Gastrocnemius medialis (tissue), 4 donors: ENCODE measurements around the gene DTD1. TPM values are rescaled to one million over a fixed set of nuclear protein-coding genes. Genes with fewer than 3 reads are reported as not detected.

Experiments used
- ATAC-seq, 2 donors: fragments of 150-250 bp; one replicate each; pipeline ENCODE4 v1.9.1; 2016
- DNase-seq, 2 donors: peaks; one replicate each; pipeline ENCODE4 v3.0.0-alpha.2; 2019
- H3K27ac ChIP-seq, 4 donors: fragments of 200-600 bp; sonication (generic); 1 replicate in 1 of 4; 2 replicates in 3 of 4; pipeline ENCODE4 v1.5.1; 2016 to 2018; ENCODE audit warnings: mild to moderate bottlenecking in 2 of 4, moderate library complexity in 1 of 4
- H3K27me3 ChIP-seq, 3 donors: fragments of 200-600 bp; sonication (generic) in 2 of 3; 1 replicate in 1 of 3; 2 replicates in 2 of 3; pipeline versions ENCODE4 v1.5.1 to v1.6.0; 2016 to 2019; ENCODE audit warnings: mild to moderate bottlenecking in 1 of 3, moderate library complexity in 1 of 3
- H3K36me3 ChIP-seq, 2 donors: fragments of 200-600 bp; sonication (generic) in 1 of 2; one replicate each; pipeline ENCODE4 v1.5.1; 2017 to 2018
- H3K4me1 ChIP-seq, 2 donors: fragments of 200-600 bp; sonication (generic) in 1 of 2; one replicate each; pipeline ENCODE4 v1.5.1; 2016 to 2017; ENCODE audit warnings: mild to moderate bottlenecking in 2 of 2
- H3K4me3 ChIP-seq, 4 donors: fragments of 200-600 bp; sonication (generic) in 3 of 4; 1 replicate in 1 of 4; 2 replicates in 3 of 4; pipeline ENCODE4 v1.5.1; 2016 to 2019; ENCODE audit warnings: mild to moderate bottlenecking in 2 of 4
- H3K9me3 ChIP-seq, 3 donors: fragments of 200-600 bp; sonication (generic) in 2 of 3; 1 replicate in 1 of 3; 2 replicates in 2 of 3; pipeline ENCODE4 v1.5.1; 2016 to 2019
- POLR2A ChIP-seq, 2 donors: fragments of 450-650 bp; IDR thresholded peaks; one replicate each; pipeline ENCODE4 v1.6.1; 2017; ENCODE audit warnings: antibody characterized with exemption in 2 of 2, mild to moderate bottlenecking in 2 of 2, moderate library complexity in 2 of 2
- in situ Hi-C, 4 donors: fragments of 200-750 bp; cut with MboI; loops; one replicate each; pipeline versions ENCODE4 v1.15.0 to v1.8.0; 2017; ENCODE audit warnings: low sequenced_read_pairs in 4 of 4
- intact Hi-C: fragments of 100-400 bp; cut with DNase I; formaldehyde crosslinking; loops from one replicate; pipeline ENCODE4 v1.15.1; 2023; ENCODE audit warnings: low total_unique reads
- total RNA-seq, 4 donors: library from RNA; depleted of rRNA; stranded (reverse); fragments of >200 nt; gene quantifications; one replicate each; pipeline versions ENCODE4 v1.1.0 to v1.2.3, GENCODE V29; 2016
- TF ChIP-seq, protein P1 (sequence below), 5 experiments: fragments of 450-650 bp in 3 of 5; fragments of 200-600 bp in 2 of 5; sonication (generic) in 2 of 5; IDR thresholded peaks in 4 of 5; conservative IDR thresholded peaks in 1 of 5; 1 replicate in 4 of 5; 2 replicates in 1 of 5; pipeline ENCODE4 v1.5.1; 2016 to 2019; ENCODE audit warnings: antibody characterized with exemption in 5 of 5, mild to moderate bottlenecking in 3 of 5, moderate library complexity in 3 of 5

DTD1 gene
- total RNA-seq, 4 donors from 2014 or later: 18.0 to 33.0 (median 26.5) TPM

DNA sequence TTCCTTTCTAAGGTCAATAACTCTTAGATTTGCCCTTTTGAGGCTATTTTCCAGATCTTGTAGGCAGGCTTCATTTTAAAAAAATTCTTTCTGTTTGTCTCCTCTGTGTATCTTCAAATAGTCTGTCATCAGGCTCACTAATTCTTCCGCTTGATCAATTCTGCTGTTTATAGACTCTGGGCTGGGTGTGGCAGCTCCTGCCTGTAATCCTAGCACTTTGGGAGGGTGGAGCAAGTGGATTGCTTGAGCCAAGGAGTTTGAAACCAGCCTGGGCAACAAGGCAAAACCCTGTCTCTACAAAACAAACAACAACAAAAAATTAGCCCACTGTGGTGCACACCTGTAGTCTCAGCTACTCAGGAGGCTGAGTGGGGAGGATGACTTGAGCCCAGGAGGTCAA, 185.7 kb downstream of the DTD1 start:
- Histone ChIP-seq H3K9me3 (no peaks in the 10 kb centered on the region), H3K4me3 (no peak overlapping the region), H3K4me1 (no peaks in the 10 kb centered on the region), H3K27me3 (no peaks in the 10 kb centered on the region), H3K36me3 (no peaks in the 10 kb centered on the region), H3K27ac (no peak overlapping the region)
- in situ Hi-C loops: no loop called here
- no peak for DNase-seq
- TF ChIP-seq, protein P1, sequence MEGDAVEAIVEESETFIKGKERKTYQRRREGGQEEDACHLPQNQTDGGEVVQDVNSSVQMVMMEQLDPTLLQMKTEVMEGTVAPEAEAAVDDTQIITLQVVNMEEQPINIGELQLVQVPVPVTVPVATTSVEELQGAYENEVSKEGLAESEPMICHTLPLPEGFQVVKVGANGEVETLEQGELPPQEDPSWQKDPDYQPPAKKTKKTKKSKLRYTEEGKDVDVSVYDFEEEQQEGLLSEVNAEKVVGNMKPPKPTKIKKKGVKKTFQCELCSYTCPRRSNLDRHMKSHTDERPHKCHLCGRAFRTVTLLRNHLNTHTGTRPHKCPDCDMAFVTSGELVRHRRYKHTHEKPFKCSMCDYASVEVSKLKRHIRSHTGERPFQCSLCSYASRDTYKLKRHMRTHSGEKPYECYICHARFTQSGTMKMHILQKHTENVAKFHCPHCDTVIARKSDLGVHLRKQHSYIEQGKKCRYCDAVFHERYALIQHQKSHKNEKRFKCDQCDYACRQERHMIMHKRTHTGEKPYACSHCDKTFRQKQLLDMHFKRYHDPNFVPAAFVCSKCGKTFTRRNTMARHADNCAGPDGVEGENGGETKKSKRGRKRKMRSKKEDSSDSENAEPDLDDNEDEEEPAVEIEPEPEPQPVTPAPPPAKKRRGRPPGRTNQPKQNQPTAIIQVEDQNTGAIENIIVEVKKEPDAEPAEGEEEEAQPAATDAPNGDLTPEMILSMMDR (IDR thresholded peaks at IDR 0.05 in 4 of 5, conservative IDR thresholded peaks at IDR 0.05 in 1 of 5): no peak
- no peak for TF ChIP-seq POLR2A (IDR thresholded peaks at IDR 0.05)
- intact Hi-C loops: no loop called here
- ATAC-seq: no peak

DNA sequence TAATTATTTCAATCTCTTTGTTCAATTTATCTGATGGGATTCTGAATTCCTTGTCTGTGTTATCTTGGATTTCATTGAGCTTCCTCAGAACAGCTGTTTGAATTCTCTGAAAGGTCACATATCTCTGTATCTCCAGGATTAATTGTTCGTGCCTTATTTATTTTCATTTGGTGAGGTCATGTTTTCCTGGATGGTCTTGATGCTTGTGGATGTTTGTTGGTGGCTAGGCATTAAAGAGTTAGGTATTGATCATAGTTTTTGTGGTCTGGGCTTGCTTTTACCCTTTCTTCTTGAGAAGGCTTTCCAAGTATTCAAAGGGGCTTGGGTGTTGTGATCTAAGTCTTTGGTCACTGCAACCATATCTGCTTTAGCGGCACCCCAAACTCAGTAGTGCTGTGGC, 186.4 kb downstream of the DTD1 start:
- Histone ChIP-seq H3K4me1 (no peaks in the 10 kb centered on the region), H3K27me3 (no peaks in the 10 kb centered on the region), H3K4me3 (no peak overlapping the region), H3K27ac (no peak overlapping the region), H3K36me3 (no peaks in the 10 kb centered on the region), H3K9me3 (no peaks in the 10 kb centered on the region)
- no peak for TF ChIP-seq POLR2A (IDR thresholded peaks at IDR 0.05)
- TF ChIP-seq, protein P1 (IDR thresholded peaks at IDR 0.05 in 4 of 5, conservative IDR thresholded peaks at IDR 0.05 in 1 of 5): no peak
- ATAC-seq (no peak), DNase-seq (no peak)
- intact Hi-C loops (no loop called here), in situ Hi-C loops (no loop called here)

DNA sequence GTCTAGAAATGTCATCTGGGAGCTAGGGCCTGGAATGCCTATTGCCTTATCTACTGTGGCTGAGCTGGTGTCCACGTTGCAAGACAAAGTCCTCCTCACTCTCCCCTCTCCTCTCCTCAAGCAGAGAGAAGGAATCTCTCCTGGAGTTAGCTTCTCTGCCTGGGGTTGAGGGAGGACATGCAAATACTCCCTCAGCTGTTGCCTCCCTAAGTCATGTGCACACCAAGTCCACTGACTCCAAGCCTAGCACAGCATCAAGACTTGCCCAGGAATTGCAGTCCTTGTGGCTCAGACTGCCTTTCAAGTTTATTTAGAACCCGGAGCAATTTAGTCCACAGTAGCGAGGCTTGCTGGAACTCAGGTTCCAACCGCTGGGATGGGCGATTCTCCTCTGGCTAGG, 187.8 kb downstream of the DTD1 start:
- intact Hi-C loops (no loop called here), in situ Hi-C loops (loop anchor here in 3 of 4 donors (25.0 kb wide), 2 partner anchors 188 to 488 kb away; partner anchors contain the start of genes ZNF133 (in 3 of the 3) and DTD1 (in 1 of the 3))
- H3K9me3 ChIP-seq: no peaks in the 10 kb centered on the region
- ATAC-seq (no peak), DNase-seq (no peak)
- TF ChIP-seq, protein P1 (IDR thresholded peaks at IDR 0.05 in 4 of 5, conservative IDR thresholded peaks at IDR 0.05 in 1 of 5): no peak
- TF ChIP-seq POLR2A (IDR thresholded peaks at IDR 0.05): no peak
- no peaks in the 10 kb centered on the region for H3K27me3 ChIP-seq
- H3K4me1 ChIP-seq: no peaks in the 10 kb centered on the region
- H3K36me3 ChIP-seq: no peaks in the 10 kb centered on the region
- H3K4me3 ChIP-seq: no peak overlapping the region
- H3K27ac ChIP-seq: no peak overlapping the region

DNA sequence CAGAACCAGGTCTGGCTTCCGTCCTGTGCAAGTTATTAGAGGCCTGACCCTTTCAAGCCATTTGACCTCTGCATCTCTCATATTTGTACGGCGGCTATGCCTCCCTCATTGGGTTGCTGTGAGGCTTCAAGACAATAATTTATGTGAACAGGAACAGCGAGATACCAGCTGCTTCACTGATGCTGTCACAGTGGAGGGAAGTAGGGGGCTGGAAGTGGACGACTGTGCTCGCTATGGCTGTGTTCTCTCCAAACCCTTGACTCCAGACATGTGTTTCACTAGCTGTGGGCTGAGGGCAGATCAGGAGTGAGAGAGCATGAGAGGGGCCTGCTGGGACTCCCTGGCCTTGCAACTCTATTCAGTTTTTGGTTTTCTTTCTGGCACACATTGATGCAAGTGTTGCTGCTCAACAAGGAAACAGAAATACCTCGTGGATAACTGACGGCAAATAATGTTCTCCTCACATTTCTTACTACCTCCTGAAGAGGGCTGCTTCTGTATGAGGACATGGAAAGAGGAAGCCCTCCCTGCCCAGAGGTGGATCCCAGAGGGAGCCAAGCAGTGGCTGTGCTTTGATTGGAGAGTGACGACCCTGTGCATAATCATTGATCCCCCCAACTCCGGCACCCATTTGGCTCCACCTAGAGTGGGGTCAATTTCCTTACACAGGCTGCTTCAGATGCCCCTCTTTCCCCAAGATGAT, 191.0 kb downstream of the DTD1 start:
- DNase-seq (no peak), ATAC-seq (no peak)
- Histone ChIP-seq H3K9me3 (no peaks in the 10 kb centered on the region), H3K36me3 (no peaks in the 10 kb centered on the region), H3K27ac (no peak overlapping the region), H3K4me1 (no peaks in the 10 kb centered on the region), H3K4me3 (no peak overlapping the region), H3K27me3 (no peaks in the 10 kb centered on the region)
- in situ Hi-C loops (loop anchor here in 3 of 4 donors (25.0 kb wide), 2 partner anchors 192 to 492 kb away; partner anchors contain the start of genes ZNF133 (in 3 of the 3) and DTD1 (in 1 of the 3)), intact Hi-C loops (no loop called here)
- TF ChIP-seq POLR2A (IDR thresholded peaks at IDR 0.05): no peak
- TF ChIP-seq, protein P1 (IDR thresholded peaks at IDR 0.05 in 4 of 5, conservative IDR thresholded peaks at IDR 0.05 in 1 of 5): no peak
